SU-DHL-6 (cell line): ENCODE data around the gene GTF2IRD1.

Experiments used
- H2AFZ ChIP-seq: fragments of 200-600 bp; sonication (generic); 2 replicates; pipeline ENCODE4 v1.6.1; 2014; ENCODE audit warnings: low read depth, mild to moderate bottlenecking, moderate library complexity, mixed read lengths, antibody characterized with exemption, low read length; ENCODE audit not compliant: severe bottlenecking
- H3F3A ChIP-seq: fragments of 200-600 bp; shearing (Covaris generic); 2 replicates; pipeline ENCODE4 v1.6.0; 2016; ENCODE audit warnings: antibody characterized with exemption, mild to moderate bottlenecking; ENCODE audit not compliant: insufficient read depth
- H3K27ac ChIP-seq: fragments of 200-600 bp; sonication (generic); 2 replicates; pipeline ENCODE4 v1.5.1; 2016; ENCODE audit warnings: low read depth, mild to moderate bottlenecking, low read length, moderate library complexity, mixed read lengths
- H3K27me3 ChIP-seq: fragments of 200-600 bp; sonication (generic), shearing (Covaris generic); 2 replicates; pipeline ENCODE4 v1.6.0; 2014; ENCODE audit warnings: mild to moderate bottlenecking, low read length
- H3K36me3 ChIP-seq: fragments of 200-600 bp; sonication (generic); 2 replicates; pipeline ENCODE4 v1.6.1; 2014; ENCODE audit warnings: mild to moderate bottlenecking, low read length, mixed read lengths
- H3K4me2 ChIP-seq: fragments of 300-600, 200-600 bp; shearing (Covaris generic), sonication (generic); 2 replicates; pipeline ENCODE4 v1.6.0; 2014; ENCODE audit warnings: low read length, low read depth, mild to moderate bottlenecking; ENCODE audit not compliant: poor library complexity, severe bottlenecking
- H3K4me3 ChIP-seq: fragments of 200-600 bp; sonication (generic); 2 replicates; pipeline ENCODE4 v1.5.1; 2014; ENCODE audit warnings: antibody characterized with exemption, low read length, mild to moderate bottlenecking, mixed read lengths; ENCODE audit not compliant: insufficient read depth, poor library complexity, severe bottlenecking
- H3K79me2 ChIP-seq: fragments of 200-600 bp; sonication (generic); 2 replicates; pipeline ENCODE4 v1.6.1; 2014; ENCODE audit warnings: mild to moderate bottlenecking, low read length, moderate library complexity; ENCODE audit not compliant: insufficient read depth
- H3K9ac ChIP-seq: fragments of 200-600 bp; sonication (generic); 2 replicates; pipeline ENCODE4 v1.7.0; 2014; ENCODE audit warnings: mild to moderate bottlenecking, low read length
- H3K9me2 ChIP-seq: fragments of 200-600 bp; sonication (generic); replicated peaks from 2 replicates; pipeline ENCODE4 v1.6.1; 2014; ENCODE audit warnings: low read length; ENCODE audit not compliant: insufficient read depth
- H3K9me3 ChIP-seq: fragments of 200-600 bp; sonication (generic); 2 replicates; pipeline ENCODE4 v1.6.1; 2014; ENCODE audit warnings: low read length, mixed read lengths; ENCODE audit not compliant: insufficient read depth
- H4K20me1 ChIP-seq: fragments of 200-600 bp; sonication (generic); 2 replicates; pipeline ENCODE4 v1.6.1; 2014; ENCODE audit warnings: low read depth, mild to moderate bottlenecking, antibody characterized with exemption, low read length, moderate library complexity, mixed read lengths
- CTCF ChIP-seq: fragments of 200-600 bp; sonication (generic); IDR thresholded peaks from one replicate; pipeline ENCODE4 v1.5.1; 2017; ENCODE audit warnings: antibody characterized with exemption, mild to moderate bottlenecking, low read length, moderate library complexity; ENCODE audit not compliant: insufficient read depth, poor library complexity, severe bottlenecking
- EZH2phosphoT487 ChIP-seq: fragments of 200-600 bp; sonication (generic), shearing (Covaris generic); conservative IDR thresholded peaks from 2 replicates; pipeline ENCODE4 v1.6.1; 2018; ENCODE audit warnings: mild to moderate bottlenecking, antibody characterized with exemption, low read length, moderate library complexity, mixed read lengths

Gene GTF2IRD1

GRCh38 chr7:74503061-74503460 is 49.4 kb downstream of the GTF2IRD1 start:
- no peaks in the 10 kb centered on the region for H3K9me2 ChIP-seq
- H3K27me3 ChIP-seq, result no peaks in the 10 kb centered on the region
- no peak overlapping the region for H2AFZ ChIP-seq
- no peaks in the 10 kb centered on the region for H3F3A ChIP-seq
- H3K4me2 ChIP-seq, result no peak overlapping the region
- no peak for TF ChIP-seq EZH2phosphoT487
- TF ChIP-seq CTCF, result no peak
- no peaks in the 10 kb centered on the region for H3K9me3 ChIP-seq
- no peaks in the 10 kb centered on the region for H3K36me3 ChIP-seq
- no peaks in the 10 kb centered on the region for H4K20me1 ChIP-seq
- no peak overlapping the region for H3K27ac ChIP-seq
- no peak overlapping the region for H3K9ac ChIP-seq
- no peaks in the 10 kb centered on the region for H3K79me2 ChIP-seq
- no peak overlapping the region for H3K4me3 ChIP-seq

- Histone ChIP-seq H3K27me3 (no peaks in the 10 kb centered on the region), H2AFZ (no peak overlapping the region), H4K20me1 (no peaks in the 10 kb centered on the region), H3K4me2 (no peak overlapping the region), H3K27ac (no peak overlapping the region), H3K4me3 (no peak overlapping the region), H3K36me3 (no peaks in the 10 kb centered on the region), H3F3A (no peaks in the 10 kb centered on the region), H3K9me3 (no peaks in the 10 kb centered on the region), H3K9me2 (no peaks in the 10 kb centered on the region), H3K79me2 (no peaks in the 10 kb centered on the region), H3K9ac (no peak overlapping the region)
- TF ChIP-seq CTCF (no peak), EZH2phosphoT487 (no peak)
These were observed 50.2 kb downstream of the GTF2IRD1 start for GRCh38 chr7:74503943-74504342.

DNA sequence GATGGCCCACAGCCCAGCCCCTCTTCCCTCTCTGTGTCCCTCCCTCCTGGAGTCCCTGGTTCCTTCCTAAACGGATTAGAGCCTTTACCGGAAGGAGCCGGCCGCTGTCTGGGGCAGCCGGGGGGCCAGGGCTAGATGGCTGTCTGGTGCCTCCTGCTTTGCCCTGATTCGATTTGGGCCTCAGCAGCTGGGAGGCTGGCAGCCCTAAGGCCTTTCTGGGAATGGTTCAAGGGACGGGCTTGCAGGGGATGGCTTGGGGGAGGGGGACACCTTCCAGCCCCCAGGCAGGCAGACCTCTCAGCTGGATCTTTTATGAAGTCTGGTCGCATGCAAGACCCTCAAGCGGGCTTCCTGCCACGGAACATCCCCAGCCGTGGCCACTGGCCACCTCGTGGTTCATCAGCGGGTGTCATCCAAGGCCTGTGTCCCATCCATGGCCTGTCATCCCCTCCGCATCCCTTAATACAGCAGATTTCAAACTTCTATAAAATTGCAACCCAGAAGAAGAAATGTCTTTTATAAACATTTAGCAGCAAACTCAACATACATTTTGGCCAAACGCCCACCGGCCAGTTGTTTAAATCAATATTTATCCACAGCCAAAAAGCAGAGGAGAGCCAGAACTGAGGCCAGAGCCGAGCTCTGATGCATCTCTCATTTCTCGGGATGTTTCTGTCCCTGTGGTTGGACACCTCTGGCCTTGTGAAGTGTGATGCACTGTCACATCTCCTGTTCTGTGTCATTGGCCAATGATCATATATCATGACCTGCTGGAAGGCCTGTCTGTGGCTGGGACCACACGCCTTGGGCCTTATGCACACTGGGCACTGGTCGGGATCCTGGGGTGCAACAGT is 52.0 kb downstream of the GTF2IRD1 start:
- no peak overlapping the region for H3K27ac ChIP-seq
- no peak overlapping the region for H3K9ac ChIP-seq
- TF ChIP-seq EZH2phosphoT487 (no peak), CTCF (no peak)

More for the DNA sequence above, 52.0 kb downstream of the GTF2IRD1 start:
- H2AFZ ChIP-seq, result no peak overlapping the region
- H3K4me2 ChIP-seq, result no peak overlapping the region
- no peaks in the 10 kb centered on the region for H3K9me2 ChIP-seq
- no peaks in the 10 kb centered on the region for H4K20me1 ChIP-seq
- H3K27me3 ChIP-seq, result no peaks in the 10 kb centered on the region
- no peaks in the 10 kb centered on the region for H3K79me2 ChIP-seq
- H3K36me3 ChIP-seq, result no peaks in the 10 kb centered on the region
- H3K4me3 ChIP-seq, result no peak overlapping the region
- no peaks in the 10 kb centered on the region for H3F3A ChIP-seq
- H3K9me3 ChIP-seq, result no peaks in the 10 kb centered on the region
